SK-N-SH treated with all-trans-retinoic acid at 6 μM for 48 hours (cell line): ENCODE results near the gene FCRL6.
A peak's percentile ranks its signal among the peaks of the same experiment; 100 is the strongest.

Source experiments
- ATAC-seq: fragments of 200-7000 bp; cut with Tn5 transposase; 3 replicates; pipeline ENCODE4 v1.9.1; 2020; ENCODE audit warnings: mild to moderate bottlenecking, moderate library complexity
- BACH2 ChIP-seq: fragments of 250-450 bp; sonication (Bioruptor Pico); IDR thresholded peaks from 2 replicates; pipeline ENCODE4 v1.9.0; 2021; ENCODE audit warnings: mild to moderate bottlenecking, borderline replicate concordance
- CSDC2 ChIP-seq: fragments of 250-450 bp; sonication (Bioruptor Pico); IDR thresholded peaks from 2 replicates; pipeline ENCODE4 v1.5.0; 2020; ENCODE audit warnings: mild to moderate bottlenecking, moderate library complexity
- CSRNP3 ChIP-seq: fragments of 250-450 bp; sonication (Bioruptor Pico); IDR thresholded peaks from 2 replicates; pipeline ENCODE4 v1.5.1; 2021; ENCODE audit warnings: mild to moderate bottlenecking, moderate library complexity
- ESRRG ChIP-seq: fragments of 250-450 bp; sonication (Bioruptor Pico); IDR thresholded peaks from 2 replicates; pipeline ENCODE4 v1.6.1; 2021; ENCODE audit warnings: mild to moderate bottlenecking
- GLIS3 ChIP-seq: fragments of 250-450 bp; sonication (Bioruptor Pico); IDR thresholded peaks from 2 replicates; pipeline ENCODE4 v1.5.0; 2020; ENCODE audit warnings: mild to moderate bottlenecking, moderate library complexity
- ISL1 ChIP-seq: fragments of 250-450 bp; sonication (Bioruptor Pico); IDR thresholded peaks from 2 replicates; pipeline ENCODE4 v2.1.2; 2022; ENCODE audit warnings: mild to moderate bottlenecking, moderate library complexity
- OSR1 ChIP-seq: fragments of 250-450 bp; sonication (Bioruptor Pico); IDR thresholded peaks from 2 replicates; pipeline ENCODE4 v1.8.0; 2022; ENCODE audit warnings: moderate library complexity, mild to moderate bottlenecking, inconsistent platforms
- PPARA ChIP-seq: fragments of 250-450 bp; sonication (Bioruptor Pico); IDR thresholded peaks from 2 replicates; pipeline ENCODE4 v1.5.0; 2020; ENCODE audit warnings: mild to moderate bottlenecking, borderline replicate concordance
- RARB ChIP-seq: fragments of 250-450 bp; sonication (Bioruptor Pico); IDR thresholded peaks from 2 replicates; pipeline ENCODE4 v1.8.0; 2021; ENCODE audit warnings: mild to moderate bottlenecking, moderate library complexity
- SNAI2 ChIP-seq: fragments of 250-450 bp; sonication (Bioruptor Pico); IDR thresholded peaks from 2 replicates; pipeline ENCODE4 v1.5.0; 2020; ENCODE audit warnings: mild to moderate bottlenecking, moderate library complexity
- TCF4 ChIP-seq: fragments of 250-450 bp; sonication (Bioruptor Pico); IDR thresholded peaks from 2 replicates; pipeline ENCODE4 v1.8.0; 2021; ENCODE audit warnings: mild to moderate bottlenecking, moderate library complexity, borderline replicate concordance
- TOX ChIP-seq: fragments of 250-450 bp; sonication (Bioruptor Pico); IDR thresholded peaks from 2 replicates; pipeline ENCODE4 v1.8.0; 2021; ENCODE audit warnings: mild to moderate bottlenecking, moderate library complexity, borderline replicate concordance
- TSHZ2 ChIP-seq: fragments of 250-450 bp; sonication (Bioruptor Pico); IDR thresholded peaks from 2 replicates; pipeline ENCODE4 v1.5.0; 2020; ENCODE audit warnings: mild to moderate bottlenecking, moderate library complexity
- ZFP3 ChIP-seq: fragments of 250-450 bp; sonication (Bioruptor Pico); IDR thresholded peaks from 2 replicates; pipeline ENCODE4 v1.5.0; 2020; ENCODE audit warnings: mild to moderate bottlenecking, moderate library complexity
- ZFP30 ChIP-seq: fragments of 450-650 bp; formaldehyde crosslinking; IDR thresholded peaks from 2 replicates; pipeline ENCODE4 v1.5.0; 2022; ENCODE audit warnings: mild to moderate bottlenecking, moderate library complexity
- ZNF565 ChIP-seq: fragments of 450-650 bp; formaldehyde crosslinking; conservative IDR thresholded peaks from 2 replicates; pipeline ENCODE4 v1.5.0; 2020; ENCODE audit warnings: low read depth, mild to moderate bottlenecking, moderate library complexity
- ZNF70 ChIP-seq: fragments of 450-650 bp; formaldehyde crosslinking; IDR thresholded peaks from 2 replicates; pipeline ENCODE4 v1.5.0; 2020; ENCODE audit warnings: mild to moderate bottlenecking, moderate library complexity
- ZNF8 ChIP-seq: fragments of 450-650 bp; formaldehyde crosslinking; IDR thresholded peaks from 2 replicates; pipeline ENCODE4 v1.5.0; 2020; ENCODE audit warnings: mild to moderate bottlenecking, moderate library complexity
- TF ChIP-seq, protein P1 (sequence below): fragments of 250-450 bp; sonication (Bioruptor Pico); IDR thresholded peaks from 2 replicates; pipeline ENCODE4 v1.8.0; 2020; ENCODE audit warnings: mild to moderate bottlenecking, moderate library complexity, borderline replicate concordance
- TF ChIP-seq, protein P2 (sequence below): fragments of 250-450 bp; sonication (Bioruptor Pico); IDR thresholded peaks from 2 replicates; pipeline ENCODE4 v1.8.0; 2021; ENCODE audit warnings: low read depth, mild to moderate bottlenecking, moderate library complexity, borderline replicate concordance
- TF ChIP-seq, protein P3 (sequence below): fragments of 250-450 bp; sonication (Bioruptor Pico); IDR thresholded peaks from 2 replicates; pipeline ENCODE4 v1.5.1; 2020; ENCODE audit warnings: low read depth, mild to moderate bottlenecking, moderate library complexity

The FCRL6 gene

GRCh38 chr1:159832309-159832708 is 30.1 kb downstream of the FCRL6 start:
- TF ChIP-seq ZFP3 (CRISPR knock-in tag) (peak; percentile 84), OSR1 (CRISPR knock-in tag) (no peak)
- no peak for ATAC-seq

DNA sequence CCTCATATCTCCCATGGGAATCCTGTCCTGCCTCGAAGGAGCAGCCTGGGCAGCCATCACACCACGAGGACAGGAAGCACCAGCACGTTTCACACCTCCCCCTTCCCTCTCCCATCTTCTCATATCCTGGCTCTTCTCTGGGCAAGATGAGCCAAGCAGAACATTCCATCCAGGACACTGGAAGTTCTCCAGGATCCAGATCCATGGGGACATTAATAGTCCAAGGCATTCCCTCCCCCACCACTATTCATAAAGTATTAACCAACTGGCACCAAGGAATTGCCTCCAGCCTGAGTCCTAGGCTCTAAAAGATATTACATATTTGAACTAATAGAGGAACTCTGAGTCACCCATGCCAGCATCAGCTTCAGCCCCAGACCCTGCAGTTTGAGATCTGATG is 33.2 kb downstream of the FCRL6 start:
- TF ChIP-seq SNAI2 (CRISPR knock-in tag): no peak
- TF ChIP-seq ZNF565 (CRISPR knock-in tag): no peak
- TF ChIP-seq ESRRG (CRISPR knock-in tag): no peak
- TF ChIP-seq, protein P1, sequence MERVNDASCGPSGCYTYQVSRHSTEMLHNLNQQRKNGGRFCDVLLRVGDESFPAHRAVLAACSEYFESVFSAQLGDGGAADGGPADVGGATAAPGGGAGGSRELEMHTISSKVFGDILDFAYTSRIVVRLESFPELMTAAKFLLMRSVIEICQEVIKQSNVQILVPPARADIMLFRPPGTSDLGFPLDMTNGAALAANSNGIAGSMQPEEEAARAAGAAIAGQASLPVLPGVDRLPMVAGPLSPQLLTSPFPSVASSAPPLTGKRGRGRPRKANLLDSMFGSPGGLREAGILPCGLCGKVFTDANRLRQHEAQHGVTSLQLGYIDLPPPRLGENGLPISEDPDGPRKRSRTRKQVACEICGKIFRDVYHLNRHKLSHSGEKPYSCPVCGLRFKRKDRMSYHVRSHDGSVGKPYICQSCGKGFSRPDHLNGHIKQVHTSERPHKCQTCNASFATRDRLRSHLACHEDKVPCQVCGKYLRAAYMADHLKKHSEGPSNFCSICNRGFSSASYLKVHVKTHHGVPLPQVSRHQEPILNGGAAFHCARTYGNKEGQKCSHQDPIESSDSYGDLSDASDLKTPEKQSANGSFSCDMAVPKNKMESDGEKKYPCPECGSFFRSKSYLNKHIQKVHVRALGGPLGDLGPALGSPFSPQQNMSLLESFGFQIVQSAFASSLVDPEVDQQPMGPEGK (CRISPR knock-in tag): no peak
- TF ChIP-seq RARB: no peak
- no peak for TF ChIP-seq ZNF8
- TF ChIP-seq ISL1: no peak
- TF ChIP-seq, all 23 proteins: peak for 0
- ATAC-seq: no peak

GRCh38 chr1:159835862-159836525 is 33.8 kb downstream of the FCRL6 start:
- TF ChIP-seq ZNF565 (CRISPR knock-in tag) (no peak), CSRNP3 (CRISPR knock-in tag) (no peak), ESRRG (CRISPR knock-in tag) (no peak), SNAI2 (CRISPR knock-in tag) (no peak), ZNF8 (no peak), ZNF70 (CRISPR knock-in tag) (no peak), BACH2 (no peak), CSDC2 (CRISPR knock-in tag) (no peak), GLIS3 (CRISPR knock-in tag) (no peak), TOX (CRISPR knock-in tag) (no peak), OSR1 (CRISPR knock-in tag) (no peak), ISL1 (no peak), PPARA (CRISPR knock-in tag) (no peak), ZFP3 (CRISPR knock-in tag) (no peak), ZFP30 (CRISPR knock-in tag) (no peak), RARB (no peak)
- TF ChIP-seq, protein P2, sequence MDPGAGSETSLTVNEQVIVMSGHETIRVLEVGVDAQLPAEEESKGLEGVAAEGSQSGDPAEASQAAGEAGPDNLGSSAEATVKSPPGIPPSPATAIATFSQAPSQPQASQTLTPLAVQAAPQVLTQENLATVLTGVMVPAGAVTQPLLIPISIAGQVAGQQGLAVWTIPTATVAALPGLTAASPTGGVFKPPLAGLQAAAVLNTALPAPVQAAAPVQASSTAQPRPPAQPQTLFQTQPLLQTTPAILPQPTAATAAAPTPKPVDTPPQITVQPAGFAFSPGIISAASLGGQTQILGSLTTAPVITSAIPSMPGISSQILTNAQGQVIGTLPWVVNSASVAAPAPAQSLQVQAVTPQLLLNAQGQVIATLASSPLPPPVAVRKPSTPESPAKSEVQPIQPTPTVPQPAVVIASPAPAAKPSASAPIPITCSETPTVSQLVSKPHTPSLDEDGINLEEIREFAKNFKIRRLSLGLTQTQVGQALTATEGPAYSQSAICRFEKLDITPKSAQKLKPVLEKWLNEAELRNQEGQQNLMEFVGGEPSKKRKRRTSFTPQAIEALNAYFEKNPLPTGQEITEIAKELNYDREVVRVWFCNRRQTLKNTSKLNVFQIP (CRISPR knock-in tag): no peak
- TF ChIP-seq, protein P1 (CRISPR knock-in tag): no peak
- TF ChIP-seq, protein P3, sequence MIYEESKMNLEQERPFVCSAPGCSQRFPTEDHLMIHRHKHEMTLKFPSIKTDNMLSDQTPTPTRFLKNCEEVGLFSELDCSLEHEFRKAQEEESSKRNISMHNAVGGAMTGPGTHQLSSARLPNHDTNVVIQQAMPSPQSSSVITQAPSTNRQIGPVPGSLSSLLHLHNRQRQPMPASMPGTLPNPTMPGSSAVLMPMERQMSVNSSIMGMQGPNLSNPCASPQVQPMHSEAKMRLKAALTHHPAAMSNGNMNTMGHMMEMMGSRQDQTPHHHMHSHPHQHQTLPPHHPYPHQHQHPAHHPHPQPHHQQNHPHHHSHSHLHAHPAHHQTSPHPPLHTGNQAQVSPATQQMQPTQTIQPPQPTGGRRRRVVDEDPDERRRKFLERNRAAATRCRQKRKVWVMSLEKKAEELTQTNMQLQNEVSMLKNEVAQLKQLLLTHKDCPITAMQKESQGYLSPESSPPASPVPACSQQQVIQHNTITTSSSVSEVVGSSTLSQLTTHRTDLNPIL (CRISPR knock-in tag): no peak
- peak; percentile 37; the same call in 1 of the 3 replicates for ATAC-seq

DNA sequence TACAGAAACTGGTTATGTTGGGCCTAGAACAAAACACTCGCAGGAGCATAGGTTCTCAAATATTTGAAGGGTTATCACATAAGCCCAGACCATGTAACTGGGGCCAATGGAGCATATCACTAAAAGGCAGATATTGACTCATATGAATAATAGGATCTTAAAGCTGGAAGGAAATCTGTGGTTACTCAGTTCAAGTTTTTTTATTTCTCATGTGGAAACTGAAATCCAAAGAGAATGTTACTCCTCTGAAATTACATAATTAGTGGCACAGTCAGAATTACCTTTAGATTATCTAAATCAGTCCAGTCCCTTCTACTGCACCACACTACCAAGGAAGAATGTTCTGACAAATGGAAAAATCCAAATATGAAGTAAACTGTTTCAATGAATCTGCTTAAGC is 36.6 kb downstream of the FCRL6 start:
- ATAC-seq: no peak
- TF ChIP-seq, protein P3 (CRISPR knock-in tag): no peak
- TF ChIP-seq CSRNP3 (CRISPR knock-in tag) (no peak), TSHZ2 (CRISPR knock-in tag) (no peak), TOX (CRISPR knock-in tag) (no peak), GLIS3 (CRISPR knock-in tag) (no peak), ZFP30 (CRISPR knock-in tag) (no peak), ISL1 (no peak), ZFP3 (CRISPR knock-in tag) (no peak), TCF4 (no peak)
